A549 (cell line): ENCODE results near the gene RNF220.

ENCODE experiments used
- CEBPB ChIP-seq, 2 experiments: fragments of >200 bp in 1 of 2; sonication (Bioruptor Twin) in 1 of 2; formaldehyde crosslinking in 1 of 2; IDR thresholded peaks; 2 replicates each; pipeline ENCODE4 v1.6.1; 2012 to 2016
- KDM1A ChIP-seq: fragments of 200-600 bp; sonication (generic); IDR thresholded peaks from 2 replicates; pipeline ENCODE4 v1.6.1; 2016; ENCODE audit warnings: low read depth, mild to moderate bottlenecking
- POLR2A ChIP-seq: IDR thresholded peaks from 2 replicates; pipeline ENCODE4 v1.6.1; 2012; ENCODE audit warnings: mild to moderate bottlenecking, low read length
- RAD21 ChIP-seq, 2 experiments: fragments of >200 bp in 1 of 2; sonication (Bioruptor Twin) in 1 of 2; formaldehyde crosslinking in 1 of 2; IDR thresholded peaks in 1 of 2; conservative IDR thresholded peaks in 1 of 2; 2 replicates in 1 of 2; 3 replicates in 1 of 2; pipeline ENCODE4 v1.6.1; 2012 to 2018; ENCODE audit warnings: inconsistent platforms in 1 of 2
- SREBF2 ChIP-seq: fragments of 450-650 bp; IDR thresholded peaks from 2 replicates; pipeline ENCODE4 v1.6.1; 2014; ENCODE audit warnings: mild to moderate bottlenecking, moderate library complexity
- ZC3H11A ChIP-seq: fragments of 450-650 bp; IDR thresholded peaks from 2 replicates; pipeline ENCODE4 v1.6.1; 2014; ENCODE audit warnings: antibody characterized with exemption, mild to moderate bottlenecking
- TF ChIP-seq, protein P1 (sequence below): fragments of >200 bp; sonication (Bioruptor Twin); formaldehyde crosslinking; IDR thresholded peaks from 3 replicates; pipeline ENCODE4 v1.5.1; 2016
- TF ChIP-seq, protein P2 (sequence below): IDR thresholded peaks from 2 replicates; pipeline ENCODE4 v1.6.1; 2012

DNA sequence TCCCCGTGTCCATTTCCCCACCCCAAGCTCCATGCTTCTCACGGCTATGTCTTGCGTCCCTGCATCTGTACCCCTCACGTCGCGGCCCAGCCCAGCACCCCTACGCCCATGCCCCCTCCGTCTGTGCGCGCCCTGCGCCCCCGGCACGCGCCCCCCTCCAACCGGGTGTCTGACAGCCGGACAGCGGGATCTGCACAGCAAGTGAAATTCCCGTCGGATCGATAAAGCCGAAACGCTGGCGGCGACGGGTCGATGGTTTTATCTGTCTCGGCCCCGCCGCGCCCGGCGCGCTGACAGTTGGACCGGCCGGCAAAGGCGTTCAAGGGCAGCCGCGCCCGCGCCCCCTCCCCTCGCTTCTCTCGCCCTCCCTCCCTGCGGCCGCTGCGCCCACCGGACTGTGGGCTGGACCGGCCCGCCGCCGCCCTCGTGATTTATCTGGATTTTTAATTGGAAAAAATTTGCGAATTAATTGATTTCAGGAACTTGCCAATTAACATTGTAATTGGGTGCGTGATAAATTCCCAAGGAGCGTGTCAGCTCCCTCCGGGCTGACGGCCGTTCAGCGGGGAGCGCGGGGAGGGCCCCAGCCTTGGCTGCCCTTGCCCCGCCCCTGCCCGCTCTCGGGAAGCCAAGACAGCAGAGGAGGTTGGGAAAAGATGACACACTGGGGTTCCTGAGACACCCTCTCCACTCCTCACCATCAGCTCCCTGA is 212.1 kb downstream of the RNF220 start:
- TF ChIP-seq, protein P1, sequence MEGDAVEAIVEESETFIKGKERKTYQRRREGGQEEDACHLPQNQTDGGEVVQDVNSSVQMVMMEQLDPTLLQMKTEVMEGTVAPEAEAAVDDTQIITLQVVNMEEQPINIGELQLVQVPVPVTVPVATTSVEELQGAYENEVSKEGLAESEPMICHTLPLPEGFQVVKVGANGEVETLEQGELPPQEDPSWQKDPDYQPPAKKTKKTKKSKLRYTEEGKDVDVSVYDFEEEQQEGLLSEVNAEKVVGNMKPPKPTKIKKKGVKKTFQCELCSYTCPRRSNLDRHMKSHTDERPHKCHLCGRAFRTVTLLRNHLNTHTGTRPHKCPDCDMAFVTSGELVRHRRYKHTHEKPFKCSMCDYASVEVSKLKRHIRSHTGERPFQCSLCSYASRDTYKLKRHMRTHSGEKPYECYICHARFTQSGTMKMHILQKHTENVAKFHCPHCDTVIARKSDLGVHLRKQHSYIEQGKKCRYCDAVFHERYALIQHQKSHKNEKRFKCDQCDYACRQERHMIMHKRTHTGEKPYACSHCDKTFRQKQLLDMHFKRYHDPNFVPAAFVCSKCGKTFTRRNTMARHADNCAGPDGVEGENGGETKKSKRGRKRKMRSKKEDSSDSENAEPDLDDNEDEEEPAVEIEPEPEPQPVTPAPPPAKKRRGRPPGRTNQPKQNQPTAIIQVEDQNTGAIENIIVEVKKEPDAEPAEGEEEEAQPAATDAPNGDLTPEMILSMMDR, result no peak
- no peak for TF ChIP-seq POLR2A
- TF ChIP-seq KDM1A, result no peak
- TF ChIP-seq SREBF2, result no peak
- TF ChIP-seq ZC3H11A, result no peak
- no peak for TF ChIP-seq CEBPB (IDR thresholded peaks at IDR 0.05)
- no peak for TF ChIP-seq RAD21 (conservative IDR thresholded peaks at IDR 0.05 in 1 of 2, IDR thresholded peaks at IDR 0.05 in 1 of 2)
- TF ChIP-seq, protein P2, sequence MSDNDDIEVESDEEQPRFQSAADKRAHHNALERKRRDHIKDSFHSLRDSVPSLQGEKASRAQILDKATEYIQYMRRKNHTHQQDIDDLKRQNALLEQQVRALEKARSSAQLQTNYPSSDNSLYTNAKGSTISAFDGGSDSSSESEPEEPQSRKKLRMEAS, result no peak
